Subcutaneous adipose tissue (tissue), 4 donors: Measurements from ENCODE around the gene TUBA3D. TPM values are rescaled to one million over a fixed set of nuclear protein-coding genes. Genes with fewer than 3 reads are reported as not detected.
"Not testable (repeated sequence)": the region's sequence is repeated elsewhere in the genome, so short reads cannot be mapped to it uniquely, and the experiment has no call there.

ENCODE experiments used
- total RNA-seq, 4 donors: library from RNA; depleted of rRNA; stranded (reverse); fragments of >200 nt; gene quantifications; one replicate each; pipeline ENCODE4 v1.1.0, GENCODE V29; 2016
- TF ChIP-seq, protein P1 (sequence below): fragments of 450-650 bp; IDR thresholded peaks from one replicate; pipeline ENCODE4 v1.5.1; 2016; ENCODE audit warnings: low read depth, mild to moderate bottlenecking, control low read depth, antibody characterized with exemption, moderate library complexity

TUBA3D gene
- total RNA-seq = not detected

DNA sequence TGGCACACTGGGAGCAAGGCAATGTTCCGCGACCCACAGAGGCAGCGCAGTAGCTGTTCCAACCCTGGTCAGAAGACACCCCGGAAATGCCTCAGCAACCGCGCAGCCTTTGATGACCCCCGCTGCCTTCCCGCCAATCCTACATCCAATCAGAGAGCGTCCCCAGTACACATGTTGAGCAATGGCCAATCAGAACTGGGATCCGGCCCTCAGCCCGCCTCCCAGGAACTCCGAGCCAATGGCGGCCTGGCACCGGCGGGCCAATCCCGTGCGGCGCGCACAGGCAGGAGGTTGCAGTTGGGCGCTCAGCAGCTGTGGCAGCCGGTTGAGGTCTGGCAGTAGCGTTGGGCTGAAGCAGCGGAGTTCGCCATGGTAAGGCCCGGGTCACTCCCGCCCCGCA, at the start of gene TUBA3D:
TUBA3D (plus strand) TSS at position 289 of the 400 bp plus-strand sequence; CDS start at position 370, 81 bp downstream.
- TF ChIP-seq, protein P1, sequence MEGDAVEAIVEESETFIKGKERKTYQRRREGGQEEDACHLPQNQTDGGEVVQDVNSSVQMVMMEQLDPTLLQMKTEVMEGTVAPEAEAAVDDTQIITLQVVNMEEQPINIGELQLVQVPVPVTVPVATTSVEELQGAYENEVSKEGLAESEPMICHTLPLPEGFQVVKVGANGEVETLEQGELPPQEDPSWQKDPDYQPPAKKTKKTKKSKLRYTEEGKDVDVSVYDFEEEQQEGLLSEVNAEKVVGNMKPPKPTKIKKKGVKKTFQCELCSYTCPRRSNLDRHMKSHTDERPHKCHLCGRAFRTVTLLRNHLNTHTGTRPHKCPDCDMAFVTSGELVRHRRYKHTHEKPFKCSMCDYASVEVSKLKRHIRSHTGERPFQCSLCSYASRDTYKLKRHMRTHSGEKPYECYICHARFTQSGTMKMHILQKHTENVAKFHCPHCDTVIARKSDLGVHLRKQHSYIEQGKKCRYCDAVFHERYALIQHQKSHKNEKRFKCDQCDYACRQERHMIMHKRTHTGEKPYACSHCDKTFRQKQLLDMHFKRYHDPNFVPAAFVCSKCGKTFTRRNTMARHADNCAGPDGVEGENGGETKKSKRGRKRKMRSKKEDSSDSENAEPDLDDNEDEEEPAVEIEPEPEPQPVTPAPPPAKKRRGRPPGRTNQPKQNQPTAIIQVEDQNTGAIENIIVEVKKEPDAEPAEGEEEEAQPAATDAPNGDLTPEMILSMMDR = no peak

DNA sequence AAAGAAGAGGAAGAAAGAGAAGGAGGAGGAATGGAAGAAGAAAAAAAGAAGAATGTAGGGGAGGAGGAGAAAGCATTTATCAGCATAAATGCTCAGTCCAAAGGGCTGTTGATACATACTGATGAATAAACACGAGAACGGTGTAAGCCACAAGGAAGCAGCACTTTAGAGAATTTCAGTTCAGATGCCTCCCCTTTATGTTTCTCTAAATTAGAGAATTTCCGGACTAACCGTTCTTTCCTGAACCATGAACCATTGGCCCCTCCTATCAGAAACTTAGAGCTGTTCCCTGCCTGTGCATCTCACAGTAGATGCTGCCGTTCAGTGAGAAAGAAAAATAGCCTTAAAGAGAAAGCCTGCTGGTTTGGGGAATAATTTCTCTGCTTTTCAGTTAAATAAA, 49.2 kb upstream of the TUBA3D start:
- TF ChIP-seq, protein P1 = no peak

DNA sequence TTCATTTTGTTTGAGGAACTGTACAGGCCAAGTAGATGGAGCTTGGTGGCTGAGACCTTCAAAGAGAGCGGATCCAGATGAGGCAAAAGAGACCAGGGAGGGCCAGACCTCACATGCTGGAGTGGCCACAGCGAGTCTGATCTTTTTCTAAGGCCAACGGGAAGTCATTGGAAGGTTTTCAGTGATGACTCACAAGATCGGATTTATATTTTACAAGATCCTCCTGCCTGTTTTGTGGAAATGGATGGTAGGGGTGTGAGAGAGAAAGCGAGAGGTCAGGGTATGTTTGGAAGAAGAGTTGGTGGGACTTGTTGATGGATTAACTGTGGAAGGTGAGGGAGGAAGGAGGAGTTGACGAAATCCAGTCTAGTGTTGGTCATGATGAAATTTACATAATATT, 44.6 kb upstream of the TUBA3D start:
- TF ChIP-seq, protein P1 = no peak

DNA sequence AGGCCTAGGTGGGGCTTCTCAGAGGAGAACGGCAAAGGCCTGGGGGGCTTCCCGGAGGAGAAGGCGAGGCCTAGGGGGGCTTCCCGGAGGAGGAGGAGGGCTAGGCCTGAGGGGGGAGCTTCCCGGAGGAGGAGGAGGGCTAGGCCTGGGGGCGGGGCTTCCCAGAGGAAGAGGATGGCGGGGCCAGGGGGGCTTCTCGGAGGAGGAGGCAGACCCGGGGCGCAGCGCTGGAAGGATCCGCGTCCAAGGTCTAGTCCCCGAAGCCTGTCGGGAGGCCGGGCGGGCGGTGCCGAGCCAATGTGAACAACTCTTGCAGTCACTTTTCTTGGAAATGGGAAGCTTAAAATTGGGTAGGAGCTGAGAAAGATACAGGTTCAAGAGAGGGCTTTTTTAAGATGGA, 30.0 kb upstream of the TUBA3D start:
- TF ChIP-seq, protein P1 = no peak

DNA sequence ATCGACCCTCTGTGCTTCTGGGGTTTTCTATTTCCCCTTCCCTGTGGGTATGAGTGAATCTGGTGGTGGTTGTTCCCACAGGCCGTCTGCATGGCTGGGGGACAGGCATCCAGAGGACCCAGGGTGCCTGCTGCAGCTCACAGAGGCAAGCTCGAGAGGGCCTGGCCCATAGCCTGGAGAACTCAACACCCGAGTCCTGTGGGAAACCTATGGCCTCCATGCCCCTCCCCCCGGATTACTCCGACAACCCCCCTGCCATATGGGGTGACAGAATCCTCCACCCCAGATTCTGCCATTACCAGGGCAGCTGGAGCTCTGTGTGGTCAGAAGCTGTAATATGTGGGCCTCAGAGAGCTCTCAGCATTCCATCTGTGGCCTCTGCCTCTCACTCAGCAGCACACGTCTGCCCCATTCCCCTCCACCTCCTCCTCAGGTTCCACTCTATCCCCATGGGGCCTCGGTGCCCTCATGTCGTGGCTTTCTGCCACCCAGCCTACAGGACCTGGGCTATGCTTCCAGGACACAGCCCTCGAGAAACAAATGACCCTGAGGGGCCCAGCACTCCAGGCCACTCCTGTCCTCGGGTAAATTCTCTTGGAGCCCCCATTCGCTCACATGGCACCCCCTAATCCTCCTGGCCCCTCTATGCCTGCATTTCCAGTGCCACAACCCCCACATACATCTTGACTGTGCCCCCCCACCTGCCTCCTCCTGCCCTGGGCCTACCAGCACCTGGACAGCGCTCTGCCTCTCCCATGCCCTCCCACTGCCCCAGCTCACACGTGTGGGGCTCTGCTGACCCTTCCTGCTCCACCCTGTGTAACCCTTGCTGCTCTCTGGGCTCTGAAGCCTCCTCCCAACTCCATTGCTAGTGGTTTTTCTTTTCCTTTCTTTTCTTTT, 12.6 kb downstream of the TUBA3D start:
- TF ChIP-seq, protein P1 = no peak

DNA sequence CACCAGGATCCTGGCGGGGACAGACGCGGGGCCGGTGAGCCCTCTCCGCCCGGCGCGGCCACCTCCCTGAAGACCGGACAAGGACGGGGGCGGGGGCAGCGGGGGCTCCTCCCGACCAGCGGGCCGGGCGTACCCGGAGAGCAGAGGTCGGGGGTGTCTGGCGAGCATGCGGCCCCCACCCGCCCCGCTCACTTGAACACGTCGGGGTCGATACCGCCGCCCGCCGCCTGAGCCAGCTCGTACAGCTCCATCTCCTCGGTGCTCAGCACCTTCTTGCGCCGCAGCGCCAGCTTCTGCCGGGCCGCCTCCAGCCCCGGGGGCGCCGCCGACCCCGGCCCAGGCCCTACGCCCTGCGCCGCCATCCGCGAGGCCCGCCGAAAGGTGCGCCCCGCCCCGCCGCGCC, 16.1 kb downstream of the TUBA3D start, which contains the start of gene MZT2A:
MZT2A (minus strand) TSS at position 383 of the 403 bp plus-strand sequence; CDS start at position 362, 21 bp downstream.
- TF ChIP-seq, protein P1 = not testable (repeated sequence)

DNA sequence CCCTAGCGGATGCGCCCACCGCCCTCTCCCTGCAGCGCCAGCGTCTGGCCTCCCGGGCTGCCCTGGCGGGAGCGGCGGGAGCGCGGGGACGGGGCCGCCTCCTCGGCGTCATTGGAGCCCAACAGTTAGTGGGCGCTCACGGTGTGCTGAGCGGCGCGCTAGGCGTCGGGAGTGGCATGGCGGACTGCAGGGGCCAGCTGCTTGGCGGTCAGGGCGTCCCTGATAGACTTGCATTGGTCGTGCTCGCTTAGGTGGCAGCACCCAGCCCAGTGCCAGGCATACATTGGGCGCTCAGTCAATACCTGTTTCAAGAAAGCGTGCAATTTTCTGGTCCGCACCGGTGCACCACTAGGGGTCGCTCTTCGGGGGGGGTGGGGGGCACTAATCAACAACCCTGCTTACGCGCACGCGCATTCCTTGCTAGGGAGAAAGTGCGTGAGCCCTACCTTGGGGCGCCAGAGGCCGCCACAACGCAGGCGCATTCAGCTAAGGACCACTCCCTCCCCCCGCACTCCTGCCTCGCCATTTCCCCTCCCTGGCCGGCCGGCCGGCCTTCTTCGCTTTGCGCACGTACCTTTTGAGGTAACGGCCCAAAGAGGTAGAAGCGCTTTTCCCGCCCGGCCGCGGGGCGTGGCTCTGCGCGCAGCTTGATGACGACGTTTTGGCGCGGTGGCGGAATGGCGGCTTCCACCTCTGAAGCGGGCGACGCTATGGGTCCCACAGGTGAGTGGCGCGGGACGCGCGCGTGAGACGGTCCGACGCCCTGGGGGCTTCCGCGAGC, 16.7 kb downstream of the TUBA3D start:
- TF ChIP-seq, protein P1 = no peak
